Renal pelvis (tissue), 12 donors: Measurements from ENCODE around the gene PP2D1. TPM values are rescaled to one million over a fixed set of nuclear protein-coding genes. Genes with fewer than 3 reads are reported as not detected.
"Not testable (repeated sequence)": the region's sequence is repeated elsewhere in the genome, so short reads cannot be mapped to it uniquely, and the experiment has no call there.

Source experiments
- DNase-seq: peaks from one replicate; pipeline ENCODE4 v3.0.0-alpha.2; 2013
- long read RNA-seq, 16 experiments: transcript quantifications; one replicate each; lab custom pipeline, GENCODE V29; 2026
- polyA plus RNA-seq, 3 donors: library from polyadenylated mRNA; unstranded; fragments of 120-200 nt; gene quantifications; one replicate each; pipeline ENCODE4 v1.2.1, GENCODE V29; 2013; ENCODE audit not compliant: insufficient read length in 3 of 3

The PP2D1 gene, protein sequence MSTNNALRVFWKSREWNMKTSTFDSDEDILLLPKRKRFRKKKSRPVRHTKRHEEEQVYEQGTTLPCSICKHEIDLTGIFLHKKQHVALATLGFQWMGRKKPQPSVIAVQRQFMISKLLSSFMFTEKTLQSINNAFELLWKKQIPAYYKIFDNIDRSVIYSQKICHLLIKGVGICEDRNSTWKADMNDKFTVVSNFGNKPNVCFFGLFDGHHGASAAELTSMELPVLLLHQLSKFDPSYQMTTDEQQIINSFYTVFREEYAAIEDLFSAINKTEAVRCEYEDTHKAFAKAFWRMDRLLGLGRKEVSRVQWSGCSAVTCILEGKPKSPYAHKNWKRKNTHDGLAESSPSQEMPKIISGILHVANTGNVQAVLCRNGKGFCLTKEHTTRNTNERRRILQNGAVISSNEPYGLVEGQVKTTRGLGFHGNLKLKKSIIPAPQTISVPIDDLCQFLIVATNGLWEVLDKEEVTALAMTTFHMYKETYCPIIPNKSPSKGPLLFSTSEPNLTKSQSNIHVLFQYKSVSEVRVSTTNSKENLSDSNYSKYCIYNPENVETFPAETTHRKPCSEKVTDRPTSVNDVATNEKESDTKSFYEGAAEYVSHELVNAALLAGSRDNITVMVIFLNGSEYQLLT
- polyA plus RNA-seq = under 1 TPM; 0.36 to 0.99 (median 0.82) TPM
- long read RNA-seq, donor 1 = 0 reads
- long read RNA-seq, donor 2 = 0 reads
- long read RNA-seq, donor 3 = 0 reads
- long read RNA-seq, donor 4 = 0 reads
- long read RNA-seq, donor 5, partial matches to known transcripts = 77 of 87 reads
- long read RNA-seq, donor 5, other reads (novel, unspliced or antisense) = 10 of 87 reads
- long read RNA-seq, donor 6 = 0 reads
- long read RNA-seq, donor 7 = 0 reads
- long read RNA-seq, donor 8 = 0 reads
- long read RNA-seq, donor 9 = 0 reads
- long read RNA-seq, donor 10, partial matches to known transcripts = 40 of 67 reads
- long read RNA-seq, donor 10, other reads (novel, unspliced or antisense) = 27 of 67 reads
- long read RNA-seq, donor 11 = 0 reads
- long read RNA-seq, donor 12 = 0 reads
- long read RNA-seq, donor 13 = 0 reads
- long read RNA-seq, donor 14 = 0 reads
- long read RNA-seq, donor 15 = 0 reads
- long read RNA-seq, donor 16 = 0 reads

DNA sequence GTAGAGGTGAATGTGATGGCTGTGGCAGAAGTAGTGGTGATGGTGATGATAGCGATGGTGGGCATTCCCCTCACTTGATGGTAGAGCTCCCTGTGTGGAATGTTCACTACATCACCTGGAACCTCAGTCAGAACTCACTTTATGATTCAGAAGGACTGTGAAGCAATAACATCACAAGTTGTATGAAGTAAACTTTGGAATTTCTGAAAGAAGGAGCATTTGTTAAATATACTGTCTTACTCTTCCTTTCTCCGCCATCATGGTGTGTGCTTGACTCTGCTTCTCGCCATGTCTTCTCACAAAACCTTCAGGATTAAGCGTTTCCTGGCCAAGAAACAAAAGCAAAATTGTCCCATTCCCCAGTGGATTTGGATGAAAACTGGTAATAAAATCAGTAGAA is at the start of gene PP2D1:
TSS of gene PP2D1 (minus strand) at position 101 of the 400 bp plus-strand sequence. CDS start 192 bp downstream, outside the sequence.
- no peak for DNase-seq

- no peak for DNase-seq
Observed at GRCh38 chr3:20060974-20061685, 49.1 kb upstream of the PP2D1 start.

DNA sequence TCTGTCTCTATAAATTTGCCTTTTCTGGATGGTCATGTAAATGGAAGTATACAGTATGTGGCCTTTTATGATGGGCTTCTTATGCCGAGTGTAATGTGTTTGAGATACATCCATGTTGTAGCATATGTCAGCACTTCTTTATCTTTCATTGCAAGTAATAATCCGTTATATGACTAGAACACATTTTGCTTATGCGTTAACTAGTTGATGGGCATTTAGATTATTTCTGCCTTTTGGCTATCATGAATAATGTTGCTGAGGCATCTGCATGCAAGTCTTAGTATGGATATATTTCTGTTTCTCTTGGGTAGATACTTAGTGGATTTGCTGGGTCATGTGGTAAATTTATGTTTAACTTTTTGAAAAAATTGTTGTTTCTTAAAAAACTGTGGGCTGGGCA is 47.9 kb upstream of the PP2D1 start:
- no peak for DNase-seq

DNA sequence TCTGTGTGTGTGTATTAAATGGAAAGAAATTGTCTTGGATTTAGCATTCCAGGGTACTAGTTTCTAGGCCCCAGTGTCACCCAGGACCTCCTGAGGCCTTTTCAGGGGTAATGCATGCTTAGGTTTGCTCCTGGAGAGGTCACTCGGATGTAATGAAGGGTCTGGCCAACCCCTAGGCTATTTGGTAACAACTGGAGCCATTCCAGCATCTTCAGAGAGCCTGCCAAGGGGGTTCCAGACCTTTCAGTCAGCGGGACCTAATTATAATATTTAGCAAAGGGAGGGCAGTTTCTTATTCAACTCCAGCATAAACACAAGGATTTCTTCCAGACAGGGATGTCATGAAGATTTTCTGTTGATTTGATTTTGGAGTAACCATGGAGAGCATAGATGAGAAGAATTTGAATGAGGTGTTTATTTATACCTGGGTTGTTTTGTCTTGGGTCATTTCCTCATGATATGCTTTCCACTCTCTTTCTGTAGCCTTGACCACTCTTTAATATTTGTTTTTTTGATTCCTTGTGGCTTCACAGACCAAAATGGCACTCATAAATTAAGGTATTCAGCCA is 45.6 kb upstream of the PP2D1 start:
- DNase-seq = no peak

DNA sequence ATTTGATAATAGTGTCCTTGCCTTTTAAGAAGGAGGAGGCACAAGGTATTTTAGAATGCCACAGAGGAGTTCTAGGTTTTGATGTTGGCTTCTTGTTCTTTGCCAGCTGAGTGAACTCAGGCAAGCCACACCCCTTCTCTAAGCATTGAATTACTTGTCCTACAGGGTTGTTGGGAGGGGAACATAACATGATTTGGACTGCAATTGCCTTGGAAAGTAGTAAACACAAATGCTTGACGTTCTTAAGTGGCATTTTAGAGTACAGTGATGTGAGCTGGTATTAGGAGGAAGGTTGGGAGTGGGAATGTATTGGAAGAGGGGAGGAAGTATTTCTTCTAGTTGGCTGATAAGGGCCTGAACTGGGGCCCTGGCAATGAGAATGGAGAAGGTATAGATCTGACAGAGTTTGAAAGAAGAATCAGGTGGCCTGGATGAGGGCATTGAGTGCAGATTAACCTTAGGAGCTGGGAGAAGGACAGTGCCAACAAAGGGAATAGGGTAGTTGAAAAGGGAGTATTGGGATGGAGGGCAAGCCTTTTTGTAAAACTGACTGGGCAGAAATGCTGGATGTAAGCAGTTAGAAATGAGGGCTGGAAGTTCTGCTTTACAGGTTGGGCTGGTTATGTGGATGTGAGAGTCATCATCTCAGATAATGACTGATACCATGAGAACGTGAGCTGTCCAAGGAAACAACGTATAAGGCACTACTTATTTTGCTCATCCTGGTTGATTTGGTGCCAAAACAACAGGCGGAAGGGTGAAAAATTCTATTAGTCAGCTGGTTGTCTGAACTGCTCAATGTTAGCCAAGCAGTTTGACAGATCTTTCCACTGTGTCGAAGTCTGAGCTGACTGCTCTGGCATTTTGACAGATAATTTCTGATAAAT is 44.9 kb upstream of the PP2D1 start:
- DNase-seq = no peak

- DNase-seq = no peak
Observed at GRCh38 chr3:20055842-20056241, 43.8 kb upstream of the PP2D1 start.

- DNase-seq = no peak
Observed at GRCh38 chr3:20055020-20055775, 43.1 kb upstream of the PP2D1 start.

DNA sequence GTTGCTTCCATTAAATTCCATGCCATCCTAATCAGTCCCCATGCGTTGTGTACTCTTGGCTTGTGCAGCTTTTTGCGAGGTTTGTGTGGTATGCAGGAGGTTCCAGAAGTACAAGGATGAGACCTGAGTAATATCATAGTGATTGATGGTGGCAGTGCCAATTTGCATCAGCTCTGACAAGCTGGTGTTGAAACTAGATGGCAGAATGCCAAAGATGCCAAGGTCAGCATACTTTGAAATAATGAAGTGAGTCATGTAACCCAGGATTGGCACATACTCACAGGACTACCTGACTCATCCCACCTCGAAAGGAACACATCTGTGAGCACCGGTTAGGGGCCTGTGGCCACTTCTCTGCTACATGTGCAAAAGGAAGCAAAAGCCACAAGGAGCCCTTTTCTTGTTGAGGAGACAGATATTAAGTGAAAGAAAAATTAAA is 42.5 kb upstream of the PP2D1 start:
- no peak for DNase-seq

DNA sequence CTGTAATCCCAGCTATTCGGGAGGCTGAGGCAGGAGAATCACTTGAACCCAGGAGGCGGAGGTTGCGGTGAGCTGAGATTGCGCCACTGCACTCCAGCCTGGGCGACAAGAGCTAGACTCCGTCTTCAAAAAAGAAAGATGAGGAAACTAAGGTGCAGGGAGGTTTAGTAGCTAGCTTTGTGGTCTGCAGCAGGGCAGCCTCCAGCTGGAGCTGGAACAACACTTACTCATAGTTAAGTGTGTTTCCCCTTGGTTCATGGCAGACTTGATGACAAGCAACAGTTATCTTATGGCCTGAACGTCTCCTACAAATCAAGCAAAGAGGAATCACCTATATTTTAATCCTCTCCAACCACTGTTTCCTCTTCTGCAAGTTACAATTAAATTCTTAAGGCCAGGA is 40.8 kb upstream of the PP2D1 start:
- DNase-seq = no peak

DNA sequence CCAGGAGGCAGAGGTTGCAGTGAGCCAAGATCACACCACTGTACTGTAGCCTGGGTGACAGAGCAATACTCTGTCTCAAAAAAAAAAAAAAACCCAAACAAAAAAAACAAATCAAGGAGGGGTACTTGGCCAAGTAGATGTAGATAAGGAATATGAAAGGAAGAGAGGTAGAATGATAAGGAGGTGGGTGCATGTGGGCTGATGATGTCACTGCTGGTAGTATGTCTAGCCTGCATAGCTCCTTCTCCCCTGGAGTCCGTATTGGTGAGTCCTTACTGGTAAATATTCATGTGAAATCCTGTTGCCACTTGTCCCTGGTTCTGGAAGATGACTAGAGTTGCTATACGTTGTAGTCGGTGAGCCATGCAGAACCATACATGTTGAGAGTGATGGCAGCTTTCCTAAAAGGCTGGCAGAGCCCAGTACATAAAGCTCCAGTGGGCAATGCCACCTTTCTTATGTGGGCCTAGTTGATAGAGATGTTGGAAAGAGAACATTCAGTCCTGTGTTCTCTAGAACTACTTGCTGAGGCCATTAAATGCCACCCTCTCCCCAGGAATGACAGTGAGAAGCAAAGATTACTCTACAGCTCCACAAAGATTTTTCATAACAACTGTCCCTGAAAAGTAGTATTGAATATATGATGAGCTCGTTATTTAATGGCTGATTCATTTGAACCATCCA is 39.2 kb upstream of the PP2D1 start:
- DNase-seq = no peak

- no peak for DNase-seq
Observed at GRCh38 chr3:20047976-20048883, 36.2 kb upstream of the PP2D1 start.

DNA sequence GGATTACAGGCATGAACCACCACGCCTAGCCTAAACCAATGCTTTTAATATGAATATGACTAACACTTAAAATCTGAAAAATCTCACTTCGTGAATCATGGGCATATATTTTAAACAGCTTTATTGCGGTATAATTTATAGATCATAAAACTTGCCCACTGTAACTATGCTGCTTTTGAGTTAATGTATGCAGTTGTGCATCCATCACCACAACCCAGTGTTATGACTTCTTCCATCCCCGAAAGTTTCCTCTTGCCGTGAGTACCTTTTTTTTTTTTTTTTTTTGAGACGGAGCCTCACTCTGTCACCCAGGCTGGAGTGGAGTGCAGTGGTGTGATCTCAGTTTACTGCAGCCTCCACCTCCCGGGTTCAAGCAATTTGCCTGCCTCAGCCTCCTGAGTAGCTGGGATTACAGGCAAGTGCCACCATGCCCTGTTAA is 35.3 kb upstream of the PP2D1 start:
- DNase-seq = no peak

DNA sequence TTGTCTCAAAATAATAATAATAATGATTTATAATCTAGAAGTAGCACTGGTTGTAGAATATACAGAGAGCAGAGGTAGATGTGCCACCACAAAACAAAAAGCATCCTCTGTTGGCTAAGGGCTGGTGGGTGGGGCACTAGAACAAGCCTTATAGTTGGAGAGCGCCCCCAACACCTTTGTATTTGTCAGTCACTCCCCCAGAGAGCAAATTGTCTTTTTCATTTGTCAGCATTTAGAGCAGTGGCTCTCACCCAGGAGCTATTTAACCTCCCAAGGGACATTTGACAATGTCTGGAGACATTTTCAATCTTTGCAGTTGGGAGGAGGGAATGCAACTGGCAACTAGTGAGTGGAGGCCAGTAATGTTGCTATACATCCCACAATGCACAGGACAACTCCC is 34.5 kb upstream of the PP2D1 start:
- no peak for DNase-seq

- DNase-seq = not testable (repeated sequence)
Observed at GRCh38 chr3:20045141-20045540, 33.1 kb upstream of the PP2D1 start.

DNA sequence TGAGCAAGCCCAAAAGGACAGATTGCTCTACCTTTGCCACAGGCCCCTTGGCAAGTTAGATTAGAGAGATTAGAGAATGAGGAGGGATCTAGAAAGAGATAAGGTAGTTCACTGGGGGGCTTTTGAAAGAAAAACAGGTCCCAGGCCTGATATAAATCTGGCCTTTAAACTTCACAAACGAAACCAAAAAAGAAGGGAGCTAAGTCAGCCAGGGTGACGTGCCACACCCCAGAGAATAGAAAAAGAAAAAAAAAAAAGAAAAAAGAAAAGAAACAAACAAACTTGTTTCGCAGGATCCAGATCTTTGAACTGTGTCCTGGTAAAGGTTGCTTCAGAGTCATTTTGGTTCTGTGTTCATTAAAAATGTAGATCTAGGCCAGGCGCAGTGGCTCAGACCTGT is 31.8 kb upstream of the PP2D1 start:
- DNase-seq = no peak

GRCh38 chr3:20043396-20043795 is 31.3 kb upstream of the PP2D1 start:
- DNase-seq = no peak

- DNase-seq = no peak
Observed at GRCh38 chr3:20042331-20042730, 30.3 kb upstream of the PP2D1 start.
